Neural cell (in vitro differentiated cells): Measurements from ENCODE around the gene UBE2O. TPM values are rescaled to one million over a fixed set of nuclear protein-coding genes. Genes with fewer than 3 reads are reported as not detected.

Source experiments
- H2AFZ ChIP-seq: fragments of 200-600, 300-800 bp; sonication (generic), shearing (Covaris generic); 2 replicates; pipeline ENCODE4 v1.6.0; 2014; ENCODE audit warnings: low read depth, mild to moderate bottlenecking, antibody characterized with exemption, low read length, moderate library complexity
- H3F3A ChIP-seq: fragments of 200-600 bp; shearing (Covaris generic); 2 replicates; pipeline ENCODE4 v1.6.1; 2016; ENCODE audit warnings: mild to moderate bottlenecking, moderate library complexity, mixed read lengths, antibody characterized with exemption, low read length; ENCODE audit not compliant: insufficient read depth, poor library complexity, severe bottlenecking
- H3K27ac ChIP-seq: fragments of 200-600, 300-800 bp; sonication (generic), shearing (Covaris generic); 2 replicates; pipeline ENCODE4 v1.5.1; 2014; ENCODE audit warnings: mild to moderate bottlenecking, low read length, moderate library complexity
- H3K27me3 ChIP-seq: fragments of 300-800, 200-600 bp; sonication (generic), shearing (Covaris generic); 2 replicates; pipeline ENCODE4 v1.6.0; 2014; ENCODE audit warnings: mild to moderate bottlenecking, low read depth, low read length, moderate library complexity; ENCODE audit not compliant: insufficient read depth
- H3K36me3 ChIP-seq: fragments of 300-800, 200-600 bp; sonication (generic), shearing (Covaris generic); 2 replicates; pipeline ENCODE4 v1.5.1; 2014; ENCODE audit warnings: mild to moderate bottlenecking, antibody characterized with exemption, low read length, moderate library complexity; ENCODE audit not compliant: insufficient read depth
- H3K4me2 ChIP-seq: fragments of 300-800, 200-600 bp; sonication (generic), shearing (Covaris generic); 2 replicates; pipeline ENCODE4 v1.6.0; 2014; ENCODE audit warnings: mild to moderate bottlenecking, low read length
- H3K4me3 ChIP-seq: fragments of 300-800, 200-600 bp; sonication (generic), shearing (Covaris generic); 2 replicates; pipeline ENCODE4 v1.5.1; 2014; ENCODE audit warnings: mild to moderate bottlenecking, low read length, moderate library complexity
- H3K79me2 ChIP-seq: fragments of 200-600 bp; shearing (Covaris generic); replicated peaks from 2 replicates; pipeline ENCODE4 v1.6.0; 2014; ENCODE audit warnings: mild to moderate bottlenecking, low read length, moderate library complexity; ENCODE audit not compliant: insufficient read depth
- H3K9ac ChIP-seq: fragments of 300-800, 200-600 bp; sonication (generic), shearing (Covaris generic); 2 replicates; pipeline ENCODE4 v1.6.1; 2016; ENCODE audit warnings: mild to moderate bottlenecking, low read length, mixed read lengths
- H3K9me2 ChIP-seq: fragments of 200-600 bp; shearing (Covaris generic); 2 replicates; pipeline ENCODE4 v1.6.1; 2016; ENCODE audit warnings: mild to moderate bottlenecking, low read length, mixed read lengths; ENCODE audit not compliant: insufficient read depth
- H3K9me3 ChIP-seq: fragments of 200-600, 300-800 bp; sonication (generic), shearing (Covaris generic); 2 replicates; pipeline ENCODE4 v1.6.1; 2016; ENCODE audit warnings: mild to moderate bottlenecking, mixed run types, low read length, moderate library complexity, mixed read lengths
- H4K20me1 ChIP-seq: fragments of 200-600 bp; shearing (Covaris generic); 2 replicates; pipeline ENCODE4 v1.6.1; 2016; ENCODE audit warnings: mild to moderate bottlenecking, mixed run types; ENCODE audit not compliant: insufficient read depth
- CTCF ChIP-seq: fragments of 450-650 bp; IDR thresholded peaks from 2 replicates; pipeline ENCODE4 v1.5.1; 2014; ENCODE audit warnings: antibody characterized with exemption, mild to moderate bottlenecking, moderate library complexity; ENCODE audit not compliant: poor library complexity, severe bottlenecking
- EP300 ChIP-seq: fragments of 450-650 bp; conservative IDR thresholded peaks from 2 replicates; pipeline ENCODE4 v1.6.1; 2014; ENCODE audit warnings: antibody characterized with exemption, mild to moderate bottlenecking, moderate library complexity; ENCODE audit not compliant: poor library complexity, severe bottlenecking
- EZH2 ChIP-seq: fragments of 200-600, 300-800 bp; shearing (Covaris generic), sonication (generic); IDR thresholded peaks from 2 replicates; pipeline ENCODE4 v1.6.1; 2014; ENCODE audit warnings: antibody characterized with exemption, low read length, borderline replicate concordance, mild to moderate bottlenecking; ENCODE audit not compliant: insufficient read depth, poor library complexity, severe bottlenecking
- MXI1 ChIP-seq: fragments of 450-650 bp; conservative IDR thresholded peaks from 2 replicates; pipeline ENCODE4 v1.6.1; 2014; ENCODE audit warnings: antibody characterized with exemption, mild to moderate bottlenecking; ENCODE audit not compliant: poor library complexity, severe bottlenecking
- POLR2AphosphoS5 ChIP-seq: IDR thresholded peaks from 2 replicates; pipeline ENCODE4 v1.6.1; 2012
- RAD21 ChIP-seq: fragments of 450-650 bp; conservative IDR thresholded peaks from 2 replicates; pipeline ENCODE4 v1.6.1; 2014; ENCODE audit warnings: antibody characterized with exemption, mild to moderate bottlenecking, moderate library complexity
- REST ChIP-seq: IDR thresholded peaks from 2 replicates; pipeline ENCODE4 v1.6.1; 2012; ENCODE audit warnings: borderline replicate concordance
- SMC3 ChIP-seq: fragments of 450-650 bp; conservative IDR thresholded peaks from 2 replicates; pipeline ENCODE4 v1.6.1; 2014; ENCODE audit warnings: antibody characterized with exemption, mild to moderate bottlenecking, moderate library complexity; ENCODE audit not compliant: poor library complexity
- TAF1 ChIP-seq: IDR thresholded peaks from 2 replicates; pipeline ENCODE4 v1.6.1; 2012; ENCODE audit warnings: low read depth
- polyA plus RNA-seq: library from polyadenylated mRNA; depleted of rRNA; stranded (reverse); fragments of >200 nt; gene quantifications from 2 replicates; pipeline ENCODE4 v1.2.3, GENCODE V29; 2014

Gene UBE2O
- polyA plus RNA-seq, 1 donor from 2014 or later = 28.0 TPM

GRCh38 chr17:76408037-76408849 lies 44.7 kb downstream of the UBE2O start:
- Histone ChIP-seq H3F3A (no peaks in the 10 kb centered on the region), H4K20me1 (no peaks in the 10 kb centered on the region), H3K9me2 (no peaks in the 10 kb centered on the region), H3K27me3 (no peaks in the 10 kb centered on the region), H3K27ac (no peak overlapping the region), H3K36me3 (no peaks in the 10 kb centered on the region), H2AFZ (no peak overlapping the region), H3K9ac (no peak overlapping the region), H3K9me3 (no peaks in the 10 kb centered on the region), H3K4me3 (no peak overlapping the region), H3K79me2 (peaks cover 3% of the 10 kb centered on the region), H3K4me2 (no peak overlapping the region)
- TF ChIP-seq RAD21 = peak; percentile 86
- peak; percentile 90 for TF ChIP-seq SMC3
- peak; percentile 90 for TF ChIP-seq CTCF
- TF ChIP-seq EP300 = no peak

- Histone ChIP-seq H2AFZ (no peak overlapping the region), H3K9me2 (no peaks in the 10 kb centered on the region), H3K4me2 (no peak overlapping the region), H3K27me3 (no peaks in the 10 kb centered on the region), H3K27ac (no peak overlapping the region), H4K20me1 (no peaks in the 10 kb centered on the region), H3K4me3 (no peak overlapping the region), H3K9me3 (no peaks in the 10 kb centered on the region), H3K36me3 (no peaks in the 10 kb centered on the region), H3K79me2 (peaks cover 3% of the 10 kb centered on the region), H3F3A (no peaks in the 10 kb centered on the region), H3K9ac (no peak overlapping the region)
- TF ChIP-seq EZH2 (no peak), RAD21 (no peak), SMC3 (no peak), EP300 (no peak), POLR2AphosphoS5 (no peak), CTCF (no peak)
These were observed 45.4 kb downstream of the UBE2O start for GRCh38 chr17:76407509-76407908.

- H3K27me3 ChIP-seq = no peaks in the 10 kb centered on the region
- H3K4me2 ChIP-seq = no peak overlapping the region
- no peak overlapping the region for H3K27ac ChIP-seq
- no peaks in the 10 kb centered on the region for H3K9me3 ChIP-seq
- no peaks in the 10 kb centered on the region for H3K36me3 ChIP-seq
- peaks cover 3% of the 10 kb centered on the region for H3K79me2 ChIP-seq
- no peak overlapping the region for H2AFZ ChIP-seq
- no peaks in the 10 kb centered on the region for H4K20me1 ChIP-seq
- no peaks in the 10 kb centered on the region for H3F3A ChIP-seq
- H3K9me2 ChIP-seq = no peaks in the 10 kb centered on the region
- no peak overlapping the region for H3K9ac ChIP-seq
- H3K4me3 ChIP-seq = no peak overlapping the region
- TF ChIP-seq EP300 (no peak), EZH2 (no peak), RAD21 (no peak), POLR2AphosphoS5 (no peak), SMC3 (no peak), MXI1 (no peak), REST (no peak), TAF1 (no peak)
These were observed 46.8 kb downstream of the UBE2O start for GRCh38 chr17:76405967-76406647.
